SU-DHL-6 (cell line): ENCODE results near the gene TXNDC5.

Experiments used
- EZH2phosphoT487 ChIP-seq: fragments of 200-600 bp; sonication (generic), shearing (Covaris generic); conservative IDR thresholded peaks from 2 replicates; pipeline ENCODE4 v1.6.1; 2018; ENCODE audit warnings: mild to moderate bottlenecking, antibody characterized with exemption, low read length, moderate library complexity, mixed read lengths
- TF ChIP-seq, protein P1 (sequence below): fragments of 200-600 bp; sonication (generic); IDR thresholded peaks from one replicate; pipeline ENCODE4 v1.5.1; 2017; ENCODE audit warnings: antibody characterized with exemption, mild to moderate bottlenecking, low read length, moderate library complexity; ENCODE audit not compliant: insufficient read depth, poor library complexity, severe bottlenecking

- TF ChIP-seq, protein P1, sequence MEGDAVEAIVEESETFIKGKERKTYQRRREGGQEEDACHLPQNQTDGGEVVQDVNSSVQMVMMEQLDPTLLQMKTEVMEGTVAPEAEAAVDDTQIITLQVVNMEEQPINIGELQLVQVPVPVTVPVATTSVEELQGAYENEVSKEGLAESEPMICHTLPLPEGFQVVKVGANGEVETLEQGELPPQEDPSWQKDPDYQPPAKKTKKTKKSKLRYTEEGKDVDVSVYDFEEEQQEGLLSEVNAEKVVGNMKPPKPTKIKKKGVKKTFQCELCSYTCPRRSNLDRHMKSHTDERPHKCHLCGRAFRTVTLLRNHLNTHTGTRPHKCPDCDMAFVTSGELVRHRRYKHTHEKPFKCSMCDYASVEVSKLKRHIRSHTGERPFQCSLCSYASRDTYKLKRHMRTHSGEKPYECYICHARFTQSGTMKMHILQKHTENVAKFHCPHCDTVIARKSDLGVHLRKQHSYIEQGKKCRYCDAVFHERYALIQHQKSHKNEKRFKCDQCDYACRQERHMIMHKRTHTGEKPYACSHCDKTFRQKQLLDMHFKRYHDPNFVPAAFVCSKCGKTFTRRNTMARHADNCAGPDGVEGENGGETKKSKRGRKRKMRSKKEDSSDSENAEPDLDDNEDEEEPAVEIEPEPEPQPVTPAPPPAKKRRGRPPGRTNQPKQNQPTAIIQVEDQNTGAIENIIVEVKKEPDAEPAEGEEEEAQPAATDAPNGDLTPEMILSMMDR: no peak
- TF ChIP-seq EZH2phosphoT487: no peak
Measured at GRCh38 chr6:7901056-7901455, 9.5 kb downstream of the TXNDC5 start.
